HEK293T (cell line): ENCODE data around the gene JAK1.
A peak's percentile ranks its signal among the peaks of the same experiment; 100 is the strongest.

Experiments
- CTCF ChIA-PET: fragments of 350-600 bp; formaldehyde crosslinking; extraction: SDS; loops from one replicate; lab custom pipeline; 2021; ENCODE audit warnings: antibody characterized with exemption, inconsistent platforms; lab: Yijun Ruan, JAX
- POLR2A ChIA-PET: fragments of 350-600 bp; formaldehyde crosslinking; extraction: SDS; loops from one replicate; lab custom pipeline; 2020; ENCODE audit warnings: antibody characterized with exemption, inconsistent platforms; lab: Yijun Ruan, JAX
- DNase-seq: peaks from one replicate; pipeline ENCODE4 v3.0.0; 2012; ENCODE audit warnings: mixed read lengths; ENCODE audit errors: extremely low spot score
- ARNT ChIP-seq: fragments of 450-650 bp; IDR thresholded peaks from 2 replicates; pipeline ENCODE4 v1.6.1; 2017; ENCODE audit warnings: mild to moderate bottlenecking
- BHLHE40 ChIP-seq: fragments of 450-650 bp; IDR thresholded peaks from 2 replicates; pipeline ENCODE4 v1.6.1; 2016; ENCODE audit warnings: mild to moderate bottlenecking, moderate library complexity, borderline replicate concordance
- CTBP1 ChIP-seq: fragments of 450-650 bp; IDR thresholded peaks from 2 replicates; pipeline ENCODE4 v1.6.1; 2016; ENCODE audit warnings: borderline replicate concordance
- ELF4 ChIP-seq: fragments of 450-650 bp; IDR thresholded peaks from 2 replicates; pipeline ENCODE4 v1.6.1; 2017; ENCODE audit warnings: antibody characterized with exemption
- FOXA1 ChIP-seq: fragments of 450-650 bp; IDR thresholded peaks from 2 replicates; pipeline ENCODE4 v1.6.1; 2016; ENCODE audit warnings: mild to moderate bottlenecking
- FOXK2 ChIP-seq: fragments of 450-650 bp; IDR thresholded peaks from 2 replicates; pipeline ENCODE4 v1.6.1; 2016; ENCODE audit warnings: mild to moderate bottlenecking
- FOXM1 ChIP-seq: fragments of 450-650 bp; IDR thresholded peaks from 2 replicates; pipeline ENCODE4 v1.6.1; 2017; ENCODE audit warnings: mild to moderate bottlenecking, borderline replicate concordance
- HDGF ChIP-seq: fragments of 450-650 bp; IDR thresholded peaks from 2 replicates; pipeline ENCODE4 v1.6.1; 2017; ENCODE audit warnings: antibody characterized with exemption, borderline replicate concordance
- L3MBTL2 ChIP-seq: fragments of 450-650 bp; conservative IDR thresholded peaks from 2 replicates; pipeline ENCODE4 v1.6.1; 2016; ENCODE audit warnings: mild to moderate bottlenecking
- LEF1 ChIP-seq: fragments of 450-650 bp; IDR thresholded peaks from 2 replicates; pipeline ENCODE4 v1.6.1; 2017; ENCODE audit warnings: mild to moderate bottlenecking, borderline replicate concordance
- NFRKB ChIP-seq: fragments of 450-650 bp; IDR thresholded peaks from 2 replicates; pipeline ENCODE4 v1.6.1; 2016; ENCODE audit warnings: mild to moderate bottlenecking, moderate library complexity
- SP1 ChIP-seq: fragments of 450-650 bp; IDR thresholded peaks from 2 replicates; pipeline ENCODE4 v1.6.1; 2017
- SUZ12 ChIP-seq: fragments of 450-650 bp; IDR thresholded peaks from 2 replicates; pipeline ENCODE4 v1.6.1; 2016; ENCODE audit warnings: mild to moderate bottlenecking
- TARDBP ChIP-seq: fragments of 450-650 bp; IDR thresholded peaks from 2 replicates; pipeline ENCODE4 v1.6.1; 2016
- ZNF384 ChIP-seq: fragments of 450-650 bp; IDR thresholded peaks from 2 replicates; pipeline ENCODE4 v1.6.1; 2016
- TF ChIP-seq, protein P1 (sequence below): fragments of 450-650 bp; IDR thresholded peaks from 2 replicates; pipeline ENCODE4 v1.6.1; 2016

Gene JAK1

GRCh38 chr1:64834734-64835133 is 131.6 kb downstream of the JAK1 start:
- TF ChIP-seq SP1 (no peak), ZNF384 (no peak), BHLHE40 (no peak), SUZ12 (no peak), NFRKB (no peak), TARDBP (no peak), LEF1 (no peak), ARNT (no peak)
- TF ChIP-seq, protein P1, sequence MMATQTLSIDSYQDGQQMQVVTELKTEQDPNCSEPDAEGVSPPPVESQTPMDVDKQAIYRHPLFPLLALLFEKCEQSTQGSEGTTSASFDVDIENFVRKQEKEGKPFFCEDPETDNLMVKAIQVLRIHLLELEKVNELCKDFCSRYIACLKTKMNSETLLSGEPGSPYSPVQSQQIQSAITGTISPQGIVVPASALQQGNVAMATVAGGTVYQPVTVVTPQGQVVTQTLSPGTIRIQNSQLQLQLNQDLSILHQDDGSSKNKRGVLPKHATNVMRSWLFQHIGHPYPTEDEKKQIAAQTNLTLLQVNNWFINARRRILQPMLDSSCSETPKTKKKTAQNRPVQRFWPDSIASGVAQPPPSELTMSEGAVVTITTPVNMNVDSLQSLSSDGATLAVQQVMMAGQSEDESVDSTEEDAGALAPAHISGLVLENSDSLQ, result no peak
- ChIA-PET CTCF (no interaction called here), POLR2A (no interaction called here)
- no peak for DNase-seq

- POLR2A ChIA-PET, result interaction anchor here (0.7 kb wide), 1 partner anchor 86 kb away, joined by 3 read pairs; no protein-coding TSS in a partner anchor
These were observed 136.2 kb downstream of the JAK1 start for GRCh38 chr1:64830030-64830651.

DNA sequence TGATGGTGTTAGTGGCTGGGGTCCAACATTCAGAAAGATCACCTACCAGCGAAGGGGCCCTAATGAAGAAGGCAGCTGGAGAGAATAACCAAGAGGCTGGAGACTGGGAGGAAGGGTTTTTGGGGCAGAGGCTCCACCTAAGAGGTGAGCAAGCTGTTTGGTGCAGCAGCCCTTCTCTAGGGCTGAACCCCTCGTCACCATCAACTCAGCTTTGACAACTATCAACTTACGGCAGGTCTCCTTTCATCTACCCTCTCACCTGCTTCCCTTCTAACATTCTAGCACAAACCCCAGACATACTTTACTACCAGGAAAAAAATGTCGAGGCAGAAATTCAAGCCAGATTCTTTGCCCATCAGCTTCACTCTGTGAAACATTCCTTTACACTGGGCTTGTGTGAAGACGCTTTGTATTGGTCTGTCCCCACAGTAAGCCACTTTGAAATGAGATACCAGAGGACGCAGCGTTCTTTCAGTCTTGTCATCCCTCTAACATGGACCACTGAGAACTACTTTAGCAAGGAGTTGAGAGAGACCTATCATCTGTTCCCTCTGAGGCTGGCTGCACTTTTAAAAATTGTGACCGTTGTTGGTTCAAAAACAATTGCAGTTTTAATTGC is 136.8 kb downstream of the JAK1 start:
- no peak for TF ChIP-seq SP1
- CTCF ChIA-PET, result no interaction called here
- POLR2A ChIA-PET, result no interaction called here

More at GRCh38 chr1:64830030-64830651, 136.2 kb downstream of the JAK1 start:
- CTCF ChIA-PET, result interaction anchor here (0.6 kb wide), 1 partner anchor 207 kb away, joined by 3 read pairs; no protein-coding TSS in a partner anchor
- TF ChIP-seq, protein P1, result no peak
- TF ChIP-seq SUZ12, result no peak
- TF ChIP-seq L3MBTL2, result no peak
- no peak for TF ChIP-seq LEF1
- no peak for TF ChIP-seq TARDBP
- no peak for TF ChIP-seq HDGF
- no peak for DNase-seq

DNA sequence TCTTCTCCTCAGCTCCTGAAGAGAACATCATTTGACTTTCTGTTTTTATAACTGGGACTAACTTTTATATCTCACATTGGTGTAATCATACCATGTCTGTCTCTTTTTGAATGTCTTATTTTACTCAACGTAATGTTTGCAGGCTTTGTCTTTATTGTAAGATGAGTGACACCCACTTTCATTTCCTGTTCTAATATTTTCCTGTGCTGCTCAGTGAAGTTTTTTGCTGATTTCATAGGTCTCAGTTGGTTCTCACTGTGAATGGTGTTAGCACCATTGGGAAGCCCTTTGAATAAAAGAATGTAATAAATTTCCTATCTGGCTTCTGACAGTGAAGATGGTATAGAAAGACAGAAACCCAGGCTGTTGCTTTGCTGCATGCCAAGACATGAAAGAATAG is 137.5 kb downstream of the JAK1 start:
- TF ChIP-seq, protein P1, result 0 out of 2 replicates have a peak, but pooled peaks have one; percentile 2
- no peak for TF ChIP-seq SP1
- no peak for TF ChIP-seq L3MBTL2
- no peak for TF ChIP-seq ARNT
- TF ChIP-seq FOXM1, result no peak
- DNase-seq, result no peak
- ChIA-PET CTCF (no interaction called here), POLR2A (no interaction called here)

More for the DNA sequence above, 136.8 kb downstream of the JAK1 start:
- no peak for DNase-seq

DNA sequence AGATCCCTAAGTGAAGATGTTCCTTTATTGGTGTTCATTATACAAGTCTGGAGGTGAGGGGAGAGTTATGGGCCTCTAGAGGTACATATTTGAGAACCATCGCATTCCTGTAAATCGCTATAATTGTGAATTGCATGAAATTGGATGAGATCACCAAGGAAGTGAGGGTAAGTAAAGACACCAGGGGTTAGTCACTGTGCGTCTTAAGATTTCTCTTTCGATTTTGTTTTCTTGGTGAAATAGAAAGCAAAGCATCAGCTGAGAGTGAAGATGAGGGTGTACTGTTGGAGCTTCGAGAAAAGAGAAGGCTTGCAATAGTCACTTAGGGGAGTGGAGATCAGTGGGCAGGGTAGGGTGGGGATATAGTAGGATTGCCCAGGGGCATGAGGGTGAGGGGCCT is 139.4 kb downstream of the JAK1 start:
- no peak for DNase-seq
- CTCF ChIA-PET, result no interaction called here
- no peak for TF ChIP-seq ZNF384
- TF ChIP-seq, protein P1, result no peak
- no peak for TF ChIP-seq BHLHE40
- TF ChIP-seq TARDBP, result no peak
- TF ChIP-seq L3MBTL2, result no peak
- TF ChIP-seq FOXM1, result no peak
- TF ChIP-seq NFRKB, result no peak
- TF ChIP-seq SP1, result no peak
- TF ChIP-seq CTBP1, result no peak
- TF ChIP-seq FOXA1, result no peak
- no peak for TF ChIP-seq ELF4
- TF ChIP-seq SUZ12, result no peak
- no peak for TF ChIP-seq LEF1
- TF ChIP-seq HDGF, result no peak
- TF ChIP-seq FOXK2, result no peak
- TF ChIP-seq ARNT, result no peak
- POLR2A ChIA-PET, result no interaction called here

- DNase-seq, result peak; percentile 75
- CTCF ChIA-PET, result interaction anchor here (0.6 to 1.6 kb wide), 16 partner anchors 8 to 555 kb away, joined by 3 to 11 read pairs (median 4); no protein-coding TSS in a partner anchor
- POLR2A ChIA-PET, result no interaction called here
- TF ChIP-seq FOXK2 (no peak), ZNF384 (peak; percentile 89), FOXA1 (no peak), SUZ12 (no peak), CTBP1 (0 out of 2 replicates have a peak, but pooled peaks have one; percentile 8)
These were observed 142.5 kb downstream of the JAK1 start for GRCh38 chr1:64823691-64824476.
